ENCODE data around the gene MRLN.

DNA sequence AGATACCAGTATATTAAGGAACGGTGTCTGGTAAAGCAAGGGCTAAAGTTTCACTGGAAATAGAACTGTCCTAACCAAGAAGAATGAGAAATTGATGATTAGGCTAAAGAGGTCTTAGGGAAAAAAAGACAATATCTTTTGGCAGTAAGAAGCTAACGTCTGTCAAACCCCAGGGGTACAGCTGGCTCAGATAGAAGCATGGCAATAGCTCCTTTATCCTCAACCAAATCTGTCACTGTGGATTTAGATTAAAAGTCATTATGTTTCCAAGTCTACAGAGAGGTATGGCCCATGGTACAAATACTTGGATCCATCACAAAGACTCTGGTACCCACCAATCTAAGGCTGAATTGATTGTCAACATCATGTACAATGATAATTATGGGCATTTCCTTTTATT lies 35.0 kb downstream of the MRLN start:
- TF ChIP-seq, protein P1, sequence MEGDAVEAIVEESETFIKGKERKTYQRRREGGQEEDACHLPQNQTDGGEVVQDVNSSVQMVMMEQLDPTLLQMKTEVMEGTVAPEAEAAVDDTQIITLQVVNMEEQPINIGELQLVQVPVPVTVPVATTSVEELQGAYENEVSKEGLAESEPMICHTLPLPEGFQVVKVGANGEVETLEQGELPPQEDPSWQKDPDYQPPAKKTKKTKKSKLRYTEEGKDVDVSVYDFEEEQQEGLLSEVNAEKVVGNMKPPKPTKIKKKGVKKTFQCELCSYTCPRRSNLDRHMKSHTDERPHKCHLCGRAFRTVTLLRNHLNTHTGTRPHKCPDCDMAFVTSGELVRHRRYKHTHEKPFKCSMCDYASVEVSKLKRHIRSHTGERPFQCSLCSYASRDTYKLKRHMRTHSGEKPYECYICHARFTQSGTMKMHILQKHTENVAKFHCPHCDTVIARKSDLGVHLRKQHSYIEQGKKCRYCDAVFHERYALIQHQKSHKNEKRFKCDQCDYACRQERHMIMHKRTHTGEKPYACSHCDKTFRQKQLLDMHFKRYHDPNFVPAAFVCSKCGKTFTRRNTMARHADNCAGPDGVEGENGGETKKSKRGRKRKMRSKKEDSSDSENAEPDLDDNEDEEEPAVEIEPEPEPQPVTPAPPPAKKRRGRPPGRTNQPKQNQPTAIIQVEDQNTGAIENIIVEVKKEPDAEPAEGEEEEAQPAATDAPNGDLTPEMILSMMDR (conservative IDR thresholded peaks at IDR 0.05; ENCODE audit: low read length): no peak
- TF ChIP-seq EZH2phosphoT487 (IDR thresholded peaks at IDR 0.05; ENCODE audit: borderline replicate concordance, low read depth, low read length): no peak

Measured in OCI-LY7 (cell line).